Thyroid gland (tissue), 4 donors: ENCODE data around the gene RRAGD. TPM values are rescaled to one million over a fixed set of nuclear protein-coding genes. Genes with fewer than 3 reads are reported as not detected.
A peak's percentile ranks its signal among the peaks of the same experiment; 100 is the strongest.

ENCODE experiments used
- DNase-seq, 2 donors: peaks; one replicate each; pipeline ENCODE4 v3.0.0-alpha.2; 2019
- H3K27ac ChIP-seq, 3 donors: fragments of 200-600 bp; sonication (generic); 1 replicate in 2 of 3; 2 replicates in 1 of 3; pipeline ENCODE4 v1.5.1; 2016 to 2019; ENCODE audit warnings: mild to moderate bottlenecking in 1 of 3, moderate library complexity in 1 of 3
- H3K27me3 ChIP-seq: fragments of 200-600 bp; sonication (generic); one replicate; pipeline ENCODE4 v1.5.1; 2019
- H3K36me3 ChIP-seq, 2 donors: fragments of 200-600 bp; sonication (generic); one replicate each; pipeline ENCODE4 v1.5.1; 2016 to 2019
- H3K4me1 ChIP-seq, 2 donors: fragments of 200-600 bp; sonication (generic); one replicate each; pipeline ENCODE4 v1.5.1; 2017 to 2019
- H3K4me3 ChIP-seq, 3 donors: fragments of 200-600 bp; sonication (generic); replicated peaks in 1 of 3; 1 replicate in 2 of 3; 2 replicates in 1 of 3; pipeline ENCODE4 v1.5.1; 2016; ENCODE audit warnings: mild to moderate bottlenecking in 1 of 3
- H3K9me3 ChIP-seq: fragments of 200-600 bp; sonication (generic); one replicate; pipeline ENCODE4 v1.5.1; 2017
- CTCF ChIP-seq, 6 experiments: fragments of 200-600 bp in 3 of 6; fragments of 450-650 bp in 3 of 6; sonication (generic) in 3 of 6; IDR thresholded peaks; one replicate each; pipeline ENCODE4 v1.5.1; 2016 to 2019; ENCODE audit warnings: antibody characterized with exemption in 6 of 6, mild to moderate bottlenecking in 2 of 6, inconsistent platforms in 1 of 6, moderate library complexity in 1 of 6
- POLR2A ChIP-seq, 2 donors: fragments of 450-650 bp; IDR thresholded peaks; one replicate each; pipeline ENCODE4 v1.6.1; 2017; ENCODE audit warnings: antibody characterized with exemption in 2 of 2, mild to moderate bottlenecking in 2 of 2, moderate library complexity in 1 of 2
- WGBS, 2 donors: methylation state at CpG; one replicate each; pipeline ENCODE4 v1.1.5; 2017; 5-methylcytosine and 5-hydroxymethylcytosine counted together
- intact Hi-C: fragments of 100-400 bp; cut with DNase I; formaldehyde crosslinking; loops from one replicate; pipeline ENCODE4 v1.15.1; 2023
- total RNA-seq, 4 donors: library from RNA; depleted of rRNA; stranded (reverse); fragments of >200 nt; gene quantifications; one replicate each; pipeline ENCODE4 v1.2.3, GENCODE V29; 2016

RRAGD gene
- total RNA-seq, 4 donors from 2014 or later, result 49.8 to 73.0 (median 62.2) TPM

DNA sequence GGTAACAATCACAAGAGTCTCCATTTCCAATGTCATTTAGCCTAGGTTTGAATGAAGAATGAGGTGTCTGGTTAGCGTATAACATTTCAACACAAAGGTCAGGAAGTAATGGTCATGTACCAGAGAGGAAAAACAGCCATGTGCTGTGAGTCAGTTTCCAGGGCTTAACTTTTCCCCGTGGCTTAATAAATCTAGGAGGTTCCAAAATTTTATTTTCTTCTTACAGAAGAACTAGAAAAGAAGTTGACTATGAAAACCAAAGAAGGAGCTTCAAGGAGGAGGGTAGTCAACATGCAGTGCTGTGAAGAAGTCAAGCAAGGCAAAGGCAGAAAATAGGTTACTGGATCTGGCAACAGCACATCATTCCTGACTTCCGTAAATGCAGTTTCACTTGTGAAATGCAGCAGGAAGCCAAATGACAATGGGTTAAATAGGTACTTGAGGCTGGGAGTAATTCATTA is 88.5 kb downstream of the RRAGD start:
- Histone ChIP-seq H3K4me1 (peaks cover 16 to 19% of the 10 kb centered on the region in 2 donors), H3K36me3 (peaks cover 0 to 15% of the 10 kb centered on the region in 2 donors), H3K9me3 (no peaks in the 10 kb centered on the region), H3K4me3 (no peak overlapping the region), H3K27ac (peak overlapping the region; percentile 40 to 55 (median 42)), H3K27me3 (no peaks in the 10 kb centered on the region)
- intact Hi-C loops, result no loop called here
- TF ChIP-seq CTCF (IDR thresholded peaks at IDR 0.05), result no peak
- TF ChIP-seq POLR2A (IDR thresholded peaks at IDR 0.05), result no peak
- no peak for DNase-seq
- WGBS, 2 donors, result 66 to 72% methylated on average over 3 of the region's 3 CpGs

DNA sequence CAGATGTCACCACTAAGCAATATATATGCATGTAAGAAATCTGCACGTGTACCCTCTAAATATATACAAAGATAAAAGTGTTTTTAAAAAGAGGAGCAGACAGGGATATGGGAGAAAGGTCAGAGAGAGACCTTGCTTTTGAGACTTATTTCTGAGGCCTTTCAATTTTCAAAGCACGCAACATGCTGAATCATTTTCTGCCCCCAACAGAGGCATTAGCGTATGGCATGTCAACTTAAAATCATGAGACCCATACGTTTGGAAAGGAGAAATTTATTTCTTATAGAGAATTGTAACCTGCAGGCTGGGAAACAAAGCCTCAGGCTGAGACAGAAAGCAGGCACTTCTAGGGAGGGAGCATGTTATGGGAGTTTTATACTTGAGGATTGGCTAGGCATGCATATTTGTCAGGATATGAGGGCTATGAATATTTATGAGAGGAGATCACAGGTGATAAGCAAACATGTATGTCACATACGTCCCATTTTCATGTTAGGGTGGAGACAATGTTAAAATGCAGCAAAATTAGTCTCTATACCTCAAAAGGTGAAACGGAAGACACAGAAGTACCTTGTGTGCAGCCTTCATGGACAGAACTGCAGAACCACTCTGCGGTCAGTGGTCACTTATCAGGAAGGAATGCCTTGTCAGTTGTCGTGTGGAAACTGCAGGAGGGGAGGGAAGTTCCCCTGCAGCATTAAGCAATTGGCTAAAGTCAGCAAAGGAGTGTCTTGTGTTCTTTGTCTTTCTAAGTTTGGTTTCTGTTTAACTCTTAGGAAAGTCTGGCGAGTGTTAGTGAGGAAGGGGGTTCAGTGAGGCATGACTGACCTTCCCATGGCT is 90.7 kb downstream of the RRAGD start:
- no peaks in the 10 kb centered on the region for H3K27me3 ChIP-seq
- H3K27ac ChIP-seq, result peak overlapping the region; percentile 70 to 93 (median 83)
- DNase-seq, result peak; percentile 85 to 86
- H3K9me3 ChIP-seq, result no peaks in the 10 kb centered on the region
- peaks cover 0 to 3% of the 10 kb centered on the region in 2 donors for H3K36me3 ChIP-seq
- intact Hi-C loops, result no loop called here
- H3K4me3 ChIP-seq, result no peak overlapping the region
- peaks cover 16 to 19% of the 10 kb centered on the region in 2 donors for H3K4me1 ChIP-seq
- TF ChIP-seq CTCF (IDR thresholded peaks at IDR 0.05) (no peak), POLR2A (IDR thresholded peaks at IDR 0.05) (peak in 1 of 2 donors; percentile 91)
- 52 to 57% methylated on average over 9 of the region's 9 CpGs for WGBS, 2 donors

- Histone ChIP-seq H3K36me3 (no peaks in the 10 kb centered on the region), H3K27me3 (no peaks in the 10 kb centered on the region), H3K9me3 (no peaks in the 10 kb centered on the region), H3K4me1 (peaks cover 16 to 19% of the 10 kb centered on the region in 2 donors), H3K4me3 (no peak overlapping the region), H3K27ac (peak overlapping the region in 2 of 3 donors; percentile 70 to 93)
- intact Hi-C loops, result no loop called here
- DNase-seq, result no peak
- TF ChIP-seq CTCF (IDR thresholded peaks at IDR 0.05) (no peak), POLR2A (IDR thresholded peaks at IDR 0.05) (no peak)
- WGBS, 2 donors, result 96 to 97% methylated on average over 6 of the region's 6 CpGs
These were observed 92.0 kb downstream of the RRAGD start for GRCh38 chr6:89320012-89320559.

DNA sequence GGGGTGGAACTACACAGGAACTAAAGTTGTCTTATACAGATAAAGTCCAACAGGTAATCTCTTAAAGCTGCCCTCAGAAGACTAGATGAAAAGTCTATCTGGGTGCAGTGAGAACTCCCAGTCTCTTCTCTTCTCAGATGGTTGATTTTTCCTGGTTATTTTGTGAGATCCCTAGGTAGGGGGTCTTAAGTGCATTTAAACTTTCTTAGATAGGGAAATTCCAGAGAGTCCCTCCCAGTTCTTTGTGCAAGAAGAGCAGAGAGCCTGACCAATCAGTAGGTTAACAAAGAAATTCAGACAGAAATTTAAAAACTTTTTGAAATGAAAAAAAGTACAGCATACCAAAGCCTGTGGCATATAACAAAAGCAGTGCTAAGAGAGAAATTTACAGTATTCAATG is 95.0 kb downstream of the RRAGD start:
- no peaks in the 10 kb centered on the region for H3K36me3 ChIP-seq

More for the DNA sequence above, 95.0 kb downstream of the RRAGD start:
- intact Hi-C loops, result loop anchor here (10.0 kb wide), 1 partner anchor 48 kb away; no protein-coding TSS in a partner anchor
- Histone ChIP-seq H3K9me3 (no peaks in the 10 kb centered on the region), H3K4me1 (peaks cover 18 to 25% of the 10 kb centered on the region in 2 donors), H3K27ac (no peak overlapping the region), H3K4me3 (no peak overlapping the region), H3K27me3 (no peaks in the 10 kb centered on the region)
- no peak for TF ChIP-seq POLR2A (IDR thresholded peaks at IDR 0.05)
- TF ChIP-seq CTCF (IDR thresholded peaks at IDR 0.05), result no peak
- DNase-seq, result no peak
